Cardiac muscle cell (in vitro differentiated cells and primary cell): ENCODE results near the gene RHOT1. TPM values are rescaled to one million over a fixed set of nuclear protein-coding genes. Genes with fewer than 3 reads are reported as not detected.

ENCODE experiments used
- DNase-seq, 2 donors: peaks; one replicate each; pipeline versions ENCODE4 v3.0.0 to v3.0.0-alpha.2; 2010 to 2017; ENCODE audit warnings: low read depth in 1 of 2, low spot score in 1 of 2
- H3K27ac ChIP-seq: fragments of 200-600 bp; sonication (generic); 2 replicates; pipeline ENCODE4 v1.5.1; 2016
- H3K27me3 ChIP-seq: fragments of 200-600 bp; sonication (generic); 2 replicates; pipeline ENCODE4 v1.6.0; 2016; ENCODE audit warnings: control low read depth
- H3K36me3 ChIP-seq: fragments of 200-600 bp; sonication (generic); 2 replicates; pipeline ENCODE4 v1.5.1; 2016; ENCODE audit warnings: control low read depth
- H3K4me1 ChIP-seq: fragments of 200-600 bp; sonication (generic); 2 replicates; pipeline ENCODE4 v1.8.1; 2017; ENCODE audit warnings: low read depth, mild to moderate bottlenecking, mixed run types
- H3K4me3 ChIP-seq: fragments of 200-600 bp; sonication (generic); 2 replicates; pipeline ENCODE4 v1.5.1; 2016; ENCODE audit warnings: mild to moderate bottlenecking
- H3K9me3 ChIP-seq: fragments of 200-600 bp; sonication (generic); 2 replicates; pipeline ENCODE4 v1.5.1; 2017; ENCODE audit warnings: low read depth, mild to moderate bottlenecking, control low read depth
- CTCF ChIP-seq: IDR thresholded peaks from 2 replicates; pipeline ENCODE4 v1.5.1; 2012; ENCODE audit warnings: low read depth, mild to moderate bottlenecking, low read length
- polyA plus RNA-seq: library from polyadenylated mRNA; unstranded; fragments of >200 nt; fragmentation: Nextera tagmentation; extraction: Ambion mirVana; gene quantifications from 2 replicates; pipeline ENCODE4 v1.2.1, GENCODE V29; 2016
- total RNA-seq: library from RNA; depleted of rRNA; stranded (reverse); fragments of >200 nt; gene quantifications from 2 replicates; pipeline ENCODE4 v1.2.3, GENCODE V29; 2016

The RHOT1 gene
- total and polyA plus RNA-seq, 2 experiments from 2014 or later = 47.1 to 62.0 TPM

GRCh38 chr17:32256012-32256700, 113.9 kb downstream of the RHOT1 start:
- H3K4me1 ChIP-seq = no peaks in the 10 kb centered on the region
- H3K27me3 ChIP-seq = peaks cover 3% of the 10 kb centered on the region
- DNase-seq = no peak
- no peak overlapping the region for H3K27ac ChIP-seq
- TF ChIP-seq CTCF = no peak
- no peak overlapping the region for H3K4me3 ChIP-seq
- H3K9me3 ChIP-seq = no peaks in the 10 kb centered on the region
- no peaks in the 10 kb centered on the region for H3K36me3 ChIP-seq

- H3K9me3 ChIP-seq = no peaks in the 10 kb centered on the region
- no peak for DNase-seq
- no peak overlapping the region for H3K4me3 ChIP-seq
- no peak for TF ChIP-seq CTCF
- peaks cover 8% of the 10 kb centered on the region for H3K27me3 ChIP-seq
- H3K36me3 ChIP-seq = no peaks in the 10 kb centered on the region
- no peak overlapping the region for H3K27ac ChIP-seq
- no peaks in the 10 kb centered on the region for H3K4me1 ChIP-seq
Measured at GRCh38 chr17:32256701-32257019, 114.4 kb downstream of the RHOT1 start.

- no peaks in the 10 kb centered on the region for H3K36me3 ChIP-seq
- H3K9me3 ChIP-seq = no peaks in the 10 kb centered on the region
- H3K4me1 ChIP-seq = no peaks in the 10 kb centered on the region
- TF ChIP-seq CTCF = no peak
- no peak overlapping the region for H3K27ac ChIP-seq
- no peak for DNase-seq
- peaks cover 20% of the 10 kb centered on the region for H3K27me3 ChIP-seq
- no peak overlapping the region for H3K4me3 ChIP-seq
Measured at GRCh38 chr17:32258383-32259140, 116.3 kb downstream of the RHOT1 start.

GRCh38 chr17:32259586-32259985, 117.3 kb downstream of the RHOT1 start:
- Histone ChIP-seq H3K27ac (no peak overlapping the region), H3K9me3 (no peaks in the 10 kb centered on the region), H3K4me1 (no peaks in the 10 kb centered on the region), H3K36me3 (no peaks in the 10 kb centered on the region), H3K4me3 (no peak overlapping the region), H3K27me3 (peaks cover 31% of the 10 kb centered on the region)
- TF ChIP-seq CTCF = no peak
- DNase-seq = peak in 1 of 2 donors; percentile 63

GRCh38 chr17:32261417-32261736, 119.1 kb downstream of the RHOT1 start:
- H3K36me3 ChIP-seq = no peaks in the 10 kb centered on the region
- H3K4me3 ChIP-seq = no peak overlapping the region
- H3K27ac ChIP-seq = no peak overlapping the region
- H3K9me3 ChIP-seq = no peaks in the 10 kb centered on the region
- no peak for TF ChIP-seq CTCF
- peaks cover 47% of the 10 kb centered on the region for H3K27me3 ChIP-seq
- H3K4me1 ChIP-seq = no peaks in the 10 kb centered on the region
- DNase-seq = peak in 1 of 2 donors; percentile 30
